Stimulated activated CD8-positive, alpha-beta memory T cell treated with anti-CD3 and anti-CD28 coated beads, Interleukin-7, amount 100 ng/mL, for 4 hours (primary cell): ENCODE data around the gene HLA-DPB1.

Source experiments
- DNase-seq, 2 donors: peaks; one replicate each; pipeline ENCODE4 v3.0.0-alpha.2; 2020; ENCODE audit warnings: low read depth in 2 of 2

The HLA-DPB1 gene

GRCh38 chr6:33136310-33136900 is 60.6 kb downstream of the HLA-DPB1 start:
- DNase-seq, result no peak
